NB4 (cell line): ENCODE data around the gene BBS4.

Source experiments
- MAX ChIP-seq: IDR thresholded peaks from 2 replicates; pipeline ENCODE4 v1.6.1; 2011; ENCODE audit warnings: low read depth, low read length
- POLR2A ChIP-seq: IDR thresholded peaks from 2 replicates; pipeline ENCODE4 v1.6.1; 2011; ENCODE audit warnings: mild to moderate bottlenecking; ENCODE audit not compliant: insufficient read length; ENCODE audit errors: extremely low read depth
- TF ChIP-seq, protein P1 (sequence below): IDR thresholded peaks from one replicate; pipeline ENCODE4 v1.5.1; 2012; ENCODE audit warnings: low read depth, low read length

- TF ChIP-seq, protein P1, sequence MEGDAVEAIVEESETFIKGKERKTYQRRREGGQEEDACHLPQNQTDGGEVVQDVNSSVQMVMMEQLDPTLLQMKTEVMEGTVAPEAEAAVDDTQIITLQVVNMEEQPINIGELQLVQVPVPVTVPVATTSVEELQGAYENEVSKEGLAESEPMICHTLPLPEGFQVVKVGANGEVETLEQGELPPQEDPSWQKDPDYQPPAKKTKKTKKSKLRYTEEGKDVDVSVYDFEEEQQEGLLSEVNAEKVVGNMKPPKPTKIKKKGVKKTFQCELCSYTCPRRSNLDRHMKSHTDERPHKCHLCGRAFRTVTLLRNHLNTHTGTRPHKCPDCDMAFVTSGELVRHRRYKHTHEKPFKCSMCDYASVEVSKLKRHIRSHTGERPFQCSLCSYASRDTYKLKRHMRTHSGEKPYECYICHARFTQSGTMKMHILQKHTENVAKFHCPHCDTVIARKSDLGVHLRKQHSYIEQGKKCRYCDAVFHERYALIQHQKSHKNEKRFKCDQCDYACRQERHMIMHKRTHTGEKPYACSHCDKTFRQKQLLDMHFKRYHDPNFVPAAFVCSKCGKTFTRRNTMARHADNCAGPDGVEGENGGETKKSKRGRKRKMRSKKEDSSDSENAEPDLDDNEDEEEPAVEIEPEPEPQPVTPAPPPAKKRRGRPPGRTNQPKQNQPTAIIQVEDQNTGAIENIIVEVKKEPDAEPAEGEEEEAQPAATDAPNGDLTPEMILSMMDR: no peak
- TF ChIP-seq POLR2A (no peak), MAX (no peak)
Observed at GRCh38 chr15:72764656-72765055, 78.6 kb downstream of the BBS4 start.
